Hair follicle dermal papilla cell (primary cell): Measurements from ENCODE around the gene FADD. TPM values are rescaled to one million over a fixed set of nuclear protein-coding genes. Genes with fewer than 3 reads are reported as not detected.

Experiments used
- total RNA-seq: library from RNA; depleted of rRNA; stranded (reverse); fragments of >200 nt; gene quantifications from 2 replicates; pipeline ENCODE4 v1.2.3, GENCODE V29; 2012

Gene FADD, protein sequence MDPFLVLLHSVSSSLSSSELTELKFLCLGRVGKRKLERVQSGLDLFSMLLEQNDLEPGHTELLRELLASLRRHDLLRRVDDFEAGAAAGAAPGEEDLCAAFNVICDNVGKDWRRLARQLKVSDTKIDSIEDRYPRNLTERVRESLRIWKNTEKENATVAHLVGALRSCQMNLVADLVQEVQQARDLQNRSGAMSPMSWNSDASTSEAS
- total RNA-seq, result 29.4 and 30.5 TPM in 2 replicates

DNA sequence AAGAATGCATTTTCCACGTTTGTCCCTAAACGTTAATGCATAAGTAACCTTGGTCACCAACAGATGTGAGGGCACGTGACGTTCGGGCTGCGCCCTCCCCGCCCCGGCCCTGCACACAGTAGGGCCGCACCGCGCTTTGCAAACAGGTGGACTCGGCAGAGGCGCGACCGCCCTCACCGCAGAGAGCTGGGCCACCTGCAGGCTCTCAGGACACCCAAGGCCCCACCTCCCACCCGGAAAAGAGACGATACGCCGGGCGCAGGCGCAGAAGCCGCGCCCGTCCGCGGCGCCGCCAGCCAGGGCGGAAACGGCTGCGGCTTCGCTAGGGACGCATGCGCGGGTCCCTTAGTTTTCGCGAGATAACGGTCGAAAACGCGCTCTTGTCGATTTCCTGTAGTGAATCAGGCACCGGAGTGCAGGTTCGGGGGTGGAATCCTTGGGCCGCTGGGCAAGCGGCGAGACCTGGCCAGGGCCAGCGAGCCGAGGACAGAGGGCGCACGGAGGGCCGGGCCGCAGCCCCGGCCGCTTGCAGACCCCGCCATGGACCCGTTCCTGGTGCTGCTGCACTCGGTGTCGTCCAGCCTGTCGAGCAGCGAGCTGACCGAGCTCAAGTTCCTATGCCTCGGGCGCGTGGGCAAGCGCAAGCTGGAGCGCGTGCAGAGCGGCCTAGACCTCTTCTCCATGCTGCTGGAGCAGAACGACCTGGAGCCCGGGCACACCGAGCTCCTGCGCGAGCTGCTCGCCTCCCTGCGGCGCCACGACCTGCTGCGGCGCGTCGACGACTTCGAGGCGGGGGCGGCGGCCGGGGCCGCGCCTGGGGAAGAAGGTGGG, at the start of gene FADD:
Gene FADD (plus strand): TSS at position 377 of the 831 bp plus-strand sequence. CDS start 164 bp downstream, at position 541.

Other genes with a start within 250 kb of the FADD start
- gene ANO1, start 125.0 kb upstream of the FADD start, total RNA-seq, result 0.16 and 0.49 TPM in 2 replicates
- 51.2 and 53.2 TPM in 2 replicates for gene PPFIA1, start 67.4 kb downstream of the FADD start, total RNA-seq
- gene CTTN, start 195.2 kb downstream of the FADD start, total RNA-seq, result 367 and 375 TPM in 2 replicates